ENCODE results near the gene SPDL1.

SPDL1 gene, protein sequence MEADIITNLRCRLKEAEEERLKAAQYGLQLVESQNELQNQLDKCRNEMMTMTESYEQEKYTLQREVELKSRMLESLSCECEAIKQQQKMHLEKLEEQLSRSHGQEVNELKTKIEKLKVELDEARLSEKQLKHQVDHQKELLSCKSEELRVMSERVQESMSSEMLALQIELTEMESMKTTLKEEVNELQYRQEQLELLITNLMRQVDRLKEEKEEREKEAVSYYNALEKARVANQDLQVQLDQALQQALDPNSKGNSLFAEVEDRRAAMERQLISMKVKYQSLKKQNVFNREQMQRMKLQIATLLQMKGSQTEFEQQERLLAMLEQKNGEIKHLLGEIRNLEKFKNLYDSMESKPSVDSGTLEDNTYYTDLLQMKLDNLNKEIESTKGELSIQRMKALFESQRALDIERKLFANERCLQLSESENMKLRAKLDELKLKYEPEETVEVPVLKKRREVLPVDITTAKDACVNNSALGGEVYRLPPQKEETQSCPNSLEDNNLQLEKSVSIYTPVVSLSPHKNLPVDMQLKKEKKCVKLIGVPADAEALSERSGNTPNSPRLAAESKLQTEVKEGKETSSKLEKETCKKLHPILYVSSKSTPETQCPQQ

DNA sequence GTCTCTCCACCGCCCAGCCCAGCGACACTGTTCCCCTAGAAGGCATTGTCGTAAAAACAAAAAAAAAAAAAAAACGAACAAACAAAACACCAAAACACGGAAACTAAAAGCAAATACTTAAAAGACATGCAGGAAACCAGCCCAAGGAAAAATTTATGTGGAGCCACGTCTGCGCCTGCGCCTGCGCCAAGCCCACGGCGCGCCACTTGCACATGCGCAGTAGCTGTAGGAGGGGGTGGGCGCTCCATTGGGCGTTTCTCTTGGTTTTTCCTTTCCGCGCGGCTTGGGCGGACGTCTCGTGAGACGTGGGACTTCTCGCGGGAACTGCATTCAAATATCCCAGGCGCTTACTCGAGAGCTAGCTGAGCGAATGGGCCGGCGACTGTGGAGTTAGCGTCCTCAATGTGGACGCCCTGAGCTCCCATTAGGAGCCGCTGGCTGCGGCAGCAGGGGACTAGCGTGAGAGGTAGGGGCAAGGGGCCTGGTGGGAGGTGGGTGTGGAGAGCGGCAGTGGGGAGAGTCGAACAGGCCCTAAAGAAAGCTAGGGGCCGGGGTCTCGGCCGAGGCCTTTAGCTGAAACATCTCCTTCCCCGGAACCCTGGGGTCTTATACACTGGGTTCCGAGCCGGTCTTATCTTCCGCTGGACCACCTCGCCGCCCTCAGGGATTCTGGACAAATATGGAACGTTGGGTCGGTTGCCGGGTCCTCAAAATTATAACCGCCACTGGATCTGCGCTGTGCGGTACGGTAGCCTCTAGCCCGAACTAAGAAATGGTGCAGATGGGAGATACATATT is at the start of gene SPDL1:
TSS of gene SPDL1 (plus strand) at position 350 of the 797 bp plus-strand sequence. CDS start 4,644 bp downstream, outside the sequence.
- DNase-seq: peak; percentile 85 to 99 (median 92)
- intact Hi-C loops (cut with DNase I): loop anchor here (2.0 to 5.0 kb wide), 3 partner anchors 597 to 1316 kb away; no protein-coding TSS in a partner anchor

DNA sequence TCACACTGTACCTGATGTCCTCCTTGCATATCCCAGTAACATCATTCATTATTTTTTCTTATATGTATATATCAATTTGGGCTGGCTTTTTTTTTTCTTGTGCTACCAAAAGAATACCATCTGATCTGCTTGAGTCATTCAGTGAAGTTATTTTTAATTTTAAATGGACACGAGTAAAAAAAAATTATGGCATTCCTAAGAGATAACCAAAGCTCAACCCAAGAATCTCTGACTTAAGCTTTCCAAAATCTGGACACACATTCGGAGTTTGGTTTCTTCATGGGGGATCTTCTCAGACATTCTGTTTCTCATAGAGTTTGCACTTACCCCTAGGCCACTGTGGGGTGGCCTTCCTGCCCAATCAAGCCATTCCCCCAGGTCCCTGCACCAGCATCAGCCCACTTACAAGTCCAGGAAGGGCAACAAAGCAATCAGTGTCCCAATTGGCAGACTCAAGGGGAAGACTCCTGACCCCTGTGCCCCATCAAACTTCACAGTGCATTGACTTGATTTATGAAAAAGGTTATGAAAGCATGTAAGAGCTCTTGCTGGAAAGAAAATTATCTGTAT is 49.2 kb upstream of the SPDL1 start:
- intact Hi-C loops (cut with DNase I): no loop called here
- DNase-seq: no peak

DNA sequence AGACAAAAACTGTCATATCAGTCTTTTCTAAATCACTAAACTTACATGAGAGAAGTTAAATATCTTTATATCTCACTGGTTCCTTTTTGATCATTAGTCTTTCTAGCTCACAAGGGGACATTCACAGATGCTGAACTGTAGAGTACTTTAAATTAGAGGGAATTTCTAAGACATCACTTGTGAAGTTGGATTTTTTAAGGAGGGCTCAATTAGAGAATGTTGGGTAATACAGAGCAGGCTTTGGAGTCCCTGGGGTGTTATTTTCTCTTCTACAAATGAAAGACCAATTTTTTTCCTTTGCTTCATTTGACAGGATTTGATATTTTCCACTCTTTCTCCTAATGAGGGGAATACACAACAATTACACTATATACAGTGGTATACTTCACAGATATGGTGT is 48.6 kb upstream of the SPDL1 start:
- intact Hi-C loops (cut with DNase I): no loop called here

DNA sequence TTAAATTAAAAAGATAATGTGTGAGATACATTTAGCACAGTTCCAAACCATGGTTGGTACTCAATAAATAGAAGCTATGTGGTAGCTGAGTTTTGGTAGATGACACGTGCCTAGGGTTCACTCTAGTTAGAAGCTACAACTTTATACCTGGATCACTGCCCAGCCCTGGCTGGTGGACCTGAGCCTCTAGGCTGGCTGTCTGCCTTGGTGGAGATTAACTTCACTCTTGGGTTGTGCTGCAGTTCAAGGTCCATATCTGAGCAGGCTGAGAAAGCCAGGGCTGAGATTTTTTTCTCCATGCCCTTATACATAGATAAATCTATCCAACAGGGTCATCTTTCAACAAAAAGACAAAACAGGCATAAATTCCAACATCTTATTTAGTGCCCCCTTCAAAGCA is 44.6 kb upstream of the SPDL1 start:
- intact Hi-C loops (cut with DNase I): no loop called here
- DNase-seq: no peak

More for the DNA sequence above, 48.6 kb upstream of the SPDL1 start:
- no peak for DNase-seq

DNA sequence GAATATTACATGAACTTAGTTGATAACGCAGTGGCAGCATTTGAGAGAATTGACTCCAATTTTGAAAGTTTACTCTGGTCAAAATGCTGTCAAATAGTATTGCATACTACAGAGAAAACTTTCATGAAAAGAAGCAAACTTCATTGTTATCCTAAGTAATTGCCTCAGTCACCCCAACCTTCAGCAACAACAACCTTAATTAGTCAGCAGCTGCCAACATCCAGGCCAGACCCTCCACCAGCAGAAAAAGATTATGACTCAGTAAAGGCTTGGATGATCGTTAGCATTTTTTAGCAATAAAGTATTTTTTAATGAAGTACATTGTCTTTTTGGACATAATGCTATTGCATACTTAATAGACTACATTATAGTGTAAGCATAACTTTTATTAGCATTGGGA is 40.8 kb upstream of the SPDL1 start:
- intact Hi-C loops (cut with DNase I): no loop called here
- DNase-seq: no peak

DNA sequence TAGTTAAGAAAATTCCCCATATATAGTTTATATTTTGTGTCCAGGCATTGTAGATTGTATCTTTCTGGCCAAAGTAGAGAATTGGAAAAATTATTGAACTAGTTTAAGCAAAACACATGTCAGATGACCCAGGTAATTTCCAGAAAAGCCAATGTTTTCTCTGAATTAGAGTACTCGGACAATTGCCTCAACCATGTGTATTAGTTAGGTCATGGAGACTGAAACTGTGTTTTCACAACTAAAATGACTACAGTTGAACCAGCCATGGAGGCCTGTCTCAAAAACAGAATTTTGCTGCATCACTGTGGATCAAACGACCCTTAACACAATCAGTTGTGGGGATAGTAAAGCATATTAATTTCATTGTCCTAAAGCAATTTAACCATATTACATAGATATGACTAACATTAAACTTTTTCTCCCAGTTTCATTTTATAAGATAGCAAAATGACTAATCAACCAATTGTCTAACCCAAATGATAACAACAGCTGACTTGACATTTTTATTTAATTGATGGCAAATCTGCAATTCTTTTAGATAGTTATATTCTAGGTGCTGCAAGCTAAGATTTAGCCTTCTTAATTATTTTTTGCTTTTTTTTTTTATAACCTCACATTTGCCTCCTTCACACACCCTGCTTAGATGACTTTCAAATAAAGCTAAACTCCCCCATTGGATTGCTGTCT is 39.2 kb upstream of the SPDL1 start:
- DNase-seq: no peak
- intact Hi-C loops (cut with DNase I): no loop called here

DNA sequence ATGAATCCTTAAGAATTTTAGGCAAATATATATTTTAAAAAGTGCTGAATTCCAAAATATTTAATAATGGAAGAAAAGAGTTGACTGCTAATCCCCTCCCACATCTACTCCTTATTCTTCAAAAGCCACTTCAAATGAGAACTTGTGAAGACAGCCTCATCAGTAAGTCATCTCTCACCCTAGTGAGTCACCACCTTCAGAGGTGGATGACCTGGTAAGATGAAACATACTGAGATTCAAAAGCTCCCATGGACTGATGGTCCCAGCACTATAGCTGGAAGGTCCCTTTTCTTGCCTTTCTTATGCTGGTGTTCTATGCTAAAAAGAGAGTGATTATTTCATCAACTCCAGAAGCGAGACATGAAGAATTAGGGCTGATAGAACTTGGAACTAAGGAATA is 37.8 kb upstream of the SPDL1 start:
- DNase-seq: no peak
- intact Hi-C loops (cut with DNase I): no loop called here

DNA sequence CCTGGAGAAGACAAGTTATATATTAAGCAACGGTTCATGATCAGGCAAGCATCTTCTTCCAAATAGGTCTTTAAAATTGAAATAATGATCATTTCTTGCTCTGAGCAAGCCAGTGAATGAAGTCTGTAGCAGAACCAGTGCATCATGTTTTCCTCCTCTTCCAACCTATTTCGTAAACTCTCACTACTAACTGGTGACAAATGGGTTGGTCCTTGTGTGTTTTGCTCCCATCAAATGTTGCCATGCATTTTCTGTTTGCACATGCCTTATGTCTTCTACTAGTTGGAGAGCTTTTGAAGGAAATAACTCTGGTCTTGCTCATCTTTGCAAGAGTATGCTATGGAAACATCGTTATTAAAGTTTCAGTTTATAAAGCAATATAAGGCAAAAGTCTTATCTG is 37.2 kb upstream of the SPDL1 start:
- intact Hi-C loops (cut with DNase I): no loop called here

DNA sequence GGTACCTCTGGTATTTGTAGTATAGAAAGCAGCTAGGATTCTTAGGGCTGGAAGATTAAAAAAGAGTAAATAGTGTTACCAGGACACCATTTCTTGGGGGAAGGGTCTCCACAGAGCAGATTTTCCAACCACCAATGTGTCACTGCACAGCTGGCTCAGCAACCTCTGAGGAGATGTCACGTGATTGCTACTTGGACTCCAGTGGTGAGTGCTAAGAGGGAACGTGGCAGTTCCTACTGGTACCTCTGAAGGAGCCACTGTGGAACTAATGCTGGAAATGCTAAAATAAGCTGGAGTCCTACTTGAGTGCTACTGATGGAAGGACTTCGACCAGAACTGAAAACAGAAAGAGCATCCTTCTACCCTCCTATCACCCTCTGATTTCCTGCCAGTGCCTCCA is 36.1 kb upstream of the SPDL1 start:
- DNase-seq: no peak
- intact Hi-C loops (cut with DNase I): no loop called here

More for the DNA sequence above, 37.2 kb upstream of the SPDL1 start:
- no peak for DNase-seq

DNA sequence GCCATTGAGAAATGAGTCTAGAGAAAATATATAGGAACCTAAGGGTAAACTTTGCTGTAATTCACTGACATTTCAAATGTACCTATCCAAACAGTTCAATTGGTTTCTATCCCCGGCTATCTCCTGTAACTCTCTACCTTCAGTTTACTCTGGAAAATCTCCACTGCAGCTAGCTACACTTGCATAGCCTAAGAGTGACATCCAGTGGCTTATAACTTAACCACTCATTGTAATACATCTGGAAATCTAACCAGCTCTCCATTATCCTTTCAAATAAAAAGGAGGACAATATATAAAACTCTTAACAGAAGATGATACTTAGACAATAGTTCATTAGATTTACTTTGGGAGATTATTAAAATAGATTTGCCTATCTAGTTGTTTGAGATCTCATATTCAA is 35.3 kb upstream of the SPDL1 start:
- intact Hi-C loops (cut with DNase I): no loop called here
- DNase-seq: no peak

DNA sequence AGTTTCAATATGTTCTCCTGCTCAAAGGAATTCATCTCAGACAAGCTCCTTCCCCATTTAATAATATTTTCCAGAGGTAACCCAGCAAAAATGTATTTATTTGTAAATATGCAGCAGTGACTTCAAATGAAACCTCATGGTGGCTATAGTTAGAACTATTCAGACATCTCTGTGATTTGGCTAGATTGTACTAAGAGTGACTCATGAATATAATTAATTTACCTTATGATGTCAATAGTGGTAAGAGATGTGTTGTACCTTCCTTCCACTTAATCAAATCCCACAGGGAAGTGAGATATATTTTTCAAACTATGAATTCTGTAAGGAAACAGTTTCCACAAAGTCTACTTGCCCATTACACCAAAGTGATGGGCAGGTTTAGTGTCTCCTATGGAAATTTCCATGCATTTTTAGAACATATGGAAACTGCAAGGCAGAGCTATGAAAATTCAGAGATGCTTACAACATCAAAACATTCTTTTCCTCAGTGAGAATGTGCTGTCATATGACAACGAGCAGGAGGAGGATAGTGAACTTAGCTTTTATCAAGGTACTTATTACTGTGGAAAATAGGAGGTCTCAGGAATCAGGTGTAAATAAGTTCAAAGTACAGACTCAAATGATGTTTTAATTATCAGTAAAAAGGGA is 34.0 kb upstream of the SPDL1 start:
- DNase-seq: no peak
- intact Hi-C loops (cut with DNase I): no loop called here

DNA sequence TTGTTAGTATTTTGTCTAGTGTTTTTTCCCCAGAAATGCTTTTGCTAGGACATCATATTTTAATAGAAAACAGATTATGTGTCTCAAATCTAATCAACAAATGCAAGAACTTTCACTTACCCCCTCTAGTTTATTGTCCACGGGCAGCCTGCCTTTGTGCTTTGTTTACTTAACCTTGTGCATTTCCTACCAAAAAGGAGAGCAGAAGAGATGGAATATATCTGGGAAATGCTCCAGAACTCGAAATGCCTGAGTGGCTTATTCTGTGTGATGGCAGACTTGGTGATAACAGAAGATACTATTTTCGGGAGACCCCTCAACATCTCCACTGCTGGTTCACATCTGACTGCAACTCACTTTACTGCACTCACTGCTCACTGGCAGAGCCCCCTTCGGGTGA is 33.3 kb upstream of the SPDL1 start:
- DNase-seq: no peak
- intact Hi-C loops (cut with DNase I): no loop called here

DNA sequence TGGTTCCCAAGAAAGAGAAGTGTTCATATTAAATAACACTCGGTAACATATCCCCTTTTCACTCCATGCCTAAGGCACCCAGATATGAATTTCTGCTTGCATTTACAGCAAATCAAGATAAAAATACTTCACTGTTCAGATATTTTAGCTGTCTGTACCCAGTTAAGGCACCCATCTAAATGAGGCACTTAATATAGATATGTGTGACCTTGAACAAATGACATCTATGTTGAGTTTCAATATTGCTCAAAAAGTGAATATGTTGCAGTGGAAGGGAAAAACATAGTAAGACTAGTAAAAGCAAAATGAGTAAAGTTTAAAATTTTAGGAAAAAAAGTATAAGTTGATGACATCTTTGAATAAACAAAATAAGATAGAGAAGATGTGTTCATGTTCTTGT is 32.4 kb upstream of the SPDL1 start:
- intact Hi-C loops (cut with DNase I): no loop called here

DNA sequence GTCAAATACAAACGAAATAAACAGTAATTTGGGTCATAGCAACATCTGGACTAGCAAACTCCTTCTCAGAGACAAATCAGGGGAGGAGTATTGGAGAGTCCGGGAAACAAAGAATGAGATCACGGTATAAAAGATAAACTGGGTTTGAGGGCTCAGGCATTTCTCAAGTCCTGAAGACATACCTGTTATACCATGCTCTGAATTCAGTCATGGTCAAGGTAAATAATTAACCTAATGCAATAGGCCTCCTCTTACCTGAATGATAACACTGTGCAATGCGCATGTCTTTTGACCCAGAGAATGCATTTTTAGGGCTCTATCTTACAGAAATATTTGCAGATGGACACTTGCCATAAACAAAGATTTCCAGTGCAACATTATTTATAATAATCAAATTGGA is 31.9 kb upstream of the SPDL1 start:
- intact Hi-C loops (cut with DNase I): no loop called here
- no peak for DNase-seq

More for the DNA sequence above, 32.4 kb upstream of the SPDL1 start:
- DNase-seq: no peak

DNA sequence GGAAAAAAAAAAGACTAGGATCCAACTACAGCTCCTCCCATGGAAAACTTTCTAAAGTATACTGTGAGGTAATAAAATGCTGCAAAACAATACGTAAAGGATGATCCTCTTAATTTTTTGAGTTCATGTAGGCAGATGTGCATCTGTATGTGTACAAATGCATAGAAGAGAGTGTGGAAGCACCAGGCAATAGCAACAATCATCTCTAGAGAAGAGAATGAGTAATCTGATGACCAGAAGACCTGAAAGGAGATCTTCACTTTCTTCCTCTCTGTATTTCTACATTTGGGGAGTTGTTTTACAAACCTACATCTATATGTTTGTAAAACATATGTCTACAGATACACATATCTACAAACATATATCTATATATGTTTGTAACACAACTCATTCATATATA is 29.3 kb upstream of the SPDL1 start:
- intact Hi-C loops (cut with DNase I): no loop called here
- no peak for DNase-seq

DNA sequence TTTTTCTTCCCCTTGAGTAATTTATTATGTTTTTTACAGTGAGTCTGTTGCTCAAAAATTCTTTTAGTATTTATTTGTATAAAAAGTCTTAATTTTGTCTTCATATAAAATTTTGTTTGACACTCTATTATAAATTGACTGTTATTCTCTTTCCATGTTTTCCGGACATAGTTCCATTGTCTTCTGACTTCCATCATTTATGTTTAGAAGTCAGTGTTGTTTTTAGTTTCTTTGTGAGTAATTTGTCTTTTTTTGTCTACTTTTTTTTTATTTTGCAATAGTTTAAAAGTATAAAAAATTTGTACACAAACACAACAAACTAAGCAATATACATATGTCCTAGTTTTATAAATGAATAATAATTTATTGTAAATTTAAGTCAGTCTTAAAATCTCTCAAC is 25.7 kb upstream of the SPDL1 start:
- DNase-seq: no peak
- intact Hi-C loops (cut with DNase I): no loop called here

DNA sequence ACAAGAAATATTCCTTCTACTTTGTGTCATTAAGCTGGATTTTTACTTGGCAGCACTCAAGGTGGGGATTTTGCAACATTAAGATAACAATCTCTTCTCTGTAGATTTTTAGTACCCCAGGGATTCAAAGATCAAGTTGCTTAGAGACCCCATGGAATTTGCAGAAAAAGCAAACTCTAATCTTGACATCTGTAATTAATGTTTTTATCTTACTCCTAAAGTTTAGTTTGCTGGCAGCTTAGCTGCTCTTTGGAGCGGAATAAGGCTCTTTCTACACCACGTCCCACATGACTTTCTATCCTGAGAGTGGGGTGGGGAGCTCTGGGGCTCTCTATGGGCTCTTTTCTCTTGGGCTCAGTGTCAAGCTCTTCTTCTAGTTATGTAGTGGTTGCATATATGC is 21.7 kb upstream of the SPDL1 start:
- intact Hi-C loops (cut with DNase I): no loop called here
- DNase-seq: no peak

DNA sequence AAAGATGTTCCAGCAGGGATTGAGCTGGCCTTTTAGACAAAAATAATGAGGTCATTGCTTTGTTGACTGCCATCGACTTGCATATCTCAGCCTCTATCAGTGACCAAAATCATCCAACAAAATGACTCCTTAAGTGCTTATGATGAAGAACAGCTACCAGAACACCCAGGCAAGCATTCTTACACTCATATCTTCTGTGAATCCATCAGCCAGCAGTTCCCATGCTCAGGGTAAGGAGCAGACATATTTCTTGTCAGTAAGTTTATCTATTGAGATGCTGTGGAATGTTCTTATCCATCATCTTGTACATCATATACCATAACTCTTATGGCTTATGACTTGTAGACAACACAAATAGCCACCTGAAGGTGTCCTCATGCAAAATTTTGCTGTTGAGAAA is 20.2 kb upstream of the SPDL1 start:
- intact Hi-C loops (cut with DNase I): no loop called here
- no peak for DNase-seq

DNA sequence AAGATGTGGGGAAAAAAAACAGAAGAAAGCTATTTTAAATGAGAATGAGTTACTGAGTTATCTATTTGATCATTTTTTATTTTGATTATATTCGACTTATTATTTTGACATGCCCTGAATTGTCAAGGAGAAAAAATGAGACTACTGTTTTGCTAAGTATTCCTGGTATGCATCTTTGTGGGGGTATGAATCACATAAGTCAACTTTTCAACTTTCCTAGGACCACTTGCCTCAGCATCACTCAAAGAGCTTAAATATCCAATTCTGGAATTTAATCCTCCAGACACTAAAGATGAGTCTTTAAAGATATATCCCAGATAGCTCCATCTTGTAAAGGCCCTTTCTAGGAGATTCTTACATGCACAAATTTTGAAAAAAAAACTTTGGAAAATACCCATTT is 17.4 kb upstream of the SPDL1 start:
- DNase-seq: no peak
- intact Hi-C loops (cut with DNase I): no loop called here

DNA sequence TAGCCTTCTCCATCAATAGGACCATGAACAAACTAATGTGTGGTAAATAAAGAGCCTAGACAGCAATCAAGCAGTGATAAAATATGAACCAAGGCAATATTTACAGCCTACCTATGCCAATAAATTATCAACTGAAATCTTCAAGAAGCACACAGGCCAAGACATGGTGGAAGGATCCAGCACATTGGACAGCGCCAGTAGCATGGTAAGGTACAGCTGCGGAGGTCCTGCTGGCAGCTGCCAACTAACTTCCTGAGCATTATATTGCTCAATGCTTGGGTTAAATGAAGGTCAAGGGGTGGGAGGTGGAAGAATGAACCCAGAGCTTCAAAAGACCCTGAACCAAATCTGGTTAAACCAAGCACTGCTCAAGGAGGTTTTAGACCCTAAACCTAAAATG is 16.5 kb upstream of the SPDL1 start:
- intact Hi-C loops (cut with DNase I): no loop called here

More for the DNA sequence above, 16.5 kb upstream of the SPDL1 start:
- DNase-seq: no peak

Measured in posterior cingulate gyrus (tissue), 11 donors.